Heart left ventricle (tissue), 16 donors: ENCODE results near the gene ACP6. TPM values are rescaled to one million over a fixed set of nuclear protein-coding genes. Genes with fewer than 3 reads are reported as not detected.

Experiments
- ATAC-seq, 4 donors: fragments of 200-7000 bp; cut with Tn5 transposase; one replicate each; pipeline ENCODE4 v1.9.1; 2020 to 2022; ENCODE audit warnings: moderate library complexity in 4 of 4, mild to moderate bottlenecking in 3 of 4, moderate number of reproducible peaks in 1 of 4
- DNase-seq, 5 donors: peaks; one replicate each; pipeline ENCODE4 v3.0.0-alpha.2; 2020
- H3K27ac ChIP-seq, 12 donors: fragments of 200-600 bp; sonication (generic) in 4 of 12; one replicate each; pipeline versions ENCODE4 v1.5.0 to v1.8.0; 2016 to 2022; ENCODE audit warnings: mild to moderate bottlenecking in 2 of 12
- H3K27me3 ChIP-seq, 9 donors: fragments of 200-600 bp; sonication (generic) in 2 of 9; one replicate each; pipeline versions ENCODE4 v1.5.1 to v1.8.0; 2016 to 2022; ENCODE audit warnings: mild to moderate bottlenecking in 3 of 9
- H3K36me3 ChIP-seq, 9 donors: fragments of 200-600 bp; sonication (generic) in 2 of 9; one replicate each; pipeline versions ENCODE4 v1.5.0 to v1.8.0; 2018 to 2022; ENCODE audit warnings: mild to moderate bottlenecking in 2 of 9
- H3K4me1 ChIP-seq, 12 donors: fragments of 200-600 bp; sonication (generic) in 4 of 12; one replicate each; pipeline versions ENCODE4 v1.5.0 to v1.8.0; 2016 to 2022; ENCODE audit warnings: mild to moderate bottlenecking in 3 of 12
- H3K4me3 ChIP-seq, 12 donors: fragments of 200-600 bp; sonication (generic) in 4 of 12; one replicate each; pipeline versions ENCODE4 v1.5.0 to v1.8.0; 2017 to 2022; ENCODE audit warnings: mild to moderate bottlenecking in 9 of 12, moderate library complexity in 4 of 12
- H3K9me3 ChIP-seq, 12 donors: fragments of 200-600 bp; sonication (generic) in 4 of 12; one replicate each; pipeline versions ENCODE4 v1.5.0 to v1.8.0; 2016 to 2022; ENCODE audit warnings: mild to moderate bottlenecking in 1 of 12
- POLR2A ChIP-seq, 2 donors: fragments of 450-650 bp; IDR thresholded peaks; one replicate each; pipeline ENCODE4 v1.6.1; 2017; ENCODE audit warnings: antibody characterized with exemption in 2 of 2, mild to moderate bottlenecking in 2 of 2, moderate library complexity in 2 of 2
- WGBS, 4 donors: extraction: QIAGEN DNeasy Blood & Tissue Kit in 2 of 4; methylation state at CpG; one replicate each; pipeline versions ENCODE4 v1.1.5 to v1.1.7; 2013 to 2018; 5-methylcytosine and 5-hydroxymethylcytosine counted together
- intact Hi-C, 10 donors: fragments of 100-400 bp; cut with DNase I; formaldehyde crosslinking; loops; one replicate each; pipeline versions ENCODE4 v1.11.1 to v1.14.2; 2022
- polyA plus RNA-seq, 2 donors: library from polyadenylated mRNA; stranded (reverse); fragments of 200-250 nt; gene quantifications; one replicate each; pipeline ENCODE4 v1.2.3, GENCODE V29; 2013
- total RNA-seq, 9 donors: library from RNA; depleted of rRNA in 2 of 9; stranded (reverse); fragments of >200 nt in 2 of 9; fragmentation: NEBNext Ultra II Directional in 3 of 9; extraction: Animal tissue kit (Norgen Biotek cat#: 25700) in 3 of 9; gene quantifications; one replicate each; pipeline versions ENCODE4 v1.1.0 to v1.2.4, GENCODE V29; 2016 to 2023
- TF ChIP-seq, protein P1 (sequence below), 12 donors: fragments of 200-600 bp; sonication (generic) in 4 of 12; IDR thresholded peaks; one replicate each; pipeline versions ENCODE4 v1.5.0 to v1.8.0; 2018 to 2022; ENCODE audit warnings: antibody characterized with exemption in 12 of 12, mild to moderate bottlenecking in 5 of 12
- donor health status: ischemic (EF 13 %, LVEDD 7.1; RV severe dilation, severe dysfunction).
- donor health status: healthy with polysubstance abuse.
- donor health status: DM: no; HTN: yes; CAD: no.
- donor health status: DM: no; HTN: no; CAD: no.
- donor health status: ischemic (EF 25% LVEDD 6.9; RV normal size, moderate dysfunction).
- donor health status: ischemic (EF 25% LVEDD 5.7; RV mildly dilated, moderate dysfunction).
- donor health status: healthy.
- donor health status: DM: yes; HTN: yes; CAD: no.
- donor health status: ischemic (EF 35%, LVEDD 5.7; RV mildly dilated, moderate dysfunction).
- donor health status: nonischemic (EF 11% LVEDD 7.7; RV severe dilation, severe dysfunction).
- donor health status: DM: yes; HTN: yes; CAD: no.
- donor health status: PGD.
- donor health status: ischemic (EF 29% LVEDD 5.4; RV normal size, mild dysfunction).
- donor health status: nonischemic (EF 23%, LVEDD 6.1; RV moderate dilation, normal function).

Gene ACP6
- total and polyA plus RNA-seq, 11 donors = 4.0 to 27.8 (median 13.6) TPM

DNA sequence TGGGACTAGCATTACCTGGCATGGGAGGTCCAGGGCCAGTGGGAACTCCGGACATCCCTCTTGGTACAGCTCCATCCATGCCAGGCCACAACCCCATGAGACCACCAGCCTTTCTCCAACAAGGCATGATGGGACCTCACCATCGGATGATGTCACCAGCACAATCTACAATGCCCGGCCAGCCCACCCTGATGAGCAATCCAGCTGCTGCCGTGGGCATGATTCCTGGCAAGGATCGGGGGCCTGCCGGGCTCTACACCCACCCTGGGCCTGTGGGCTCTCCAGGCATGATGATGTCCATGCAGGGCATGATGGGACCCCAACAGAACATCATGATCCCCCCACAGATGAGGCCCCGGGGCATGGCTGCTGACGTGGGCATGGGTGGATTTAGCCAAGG, 45.8 kb downstream of the ACP6 start:
- intact Hi-C loops = no loop called here
- 92 to 93% (median 92%) methylated on average over 2 to 8 of the region's 8 CpGs for WGBS, 4 donors
- peak in 1 of 4 donors; percentile 9 for ATAC-seq

DNA sequence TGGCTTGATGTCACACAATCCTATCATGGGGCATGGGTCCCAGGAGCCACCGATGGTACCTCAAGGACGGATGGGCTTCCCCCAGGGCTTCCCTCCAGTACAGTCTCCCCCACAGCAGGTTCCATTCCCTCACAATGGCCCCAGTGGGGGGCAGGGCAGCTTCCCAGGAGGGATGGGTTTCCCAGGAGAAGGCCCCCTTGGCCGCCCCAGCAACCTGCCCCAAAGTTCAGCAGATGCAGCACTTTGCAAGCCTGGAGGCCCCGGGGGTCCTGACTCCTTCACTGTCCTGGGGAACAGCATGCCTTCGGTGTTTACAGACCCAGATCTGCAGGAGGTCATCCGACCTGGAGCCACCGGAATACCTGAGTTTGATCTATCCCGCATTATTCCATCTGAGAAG, 46.3 kb downstream of the ACP6 start:
- H3K36me3 ChIP-seq = peaks cover 0 to 63% (median 46%) of the 10 kb centered on the region in 9 donors
- WGBS, 4 donors = 88 to 93% (median 92%) methylated on average over 5 to 8 of the region's 8 CpGs

More for the DNA sequence above, 45.8 kb downstream of the ACP6 start:
- Histone ChIP-seq H3K27me3 (no peaks in the 10 kb centered on the region), H3K4me1 (peaks cover 0 to 24% (median 0%) of the 10 kb centered on the region in 12 donors), H3K4me3 (no peak overlapping the region), H3K36me3 (peaks cover 0 to 58% (median 40%) of the 10 kb centered on the region in 9 donors), H3K9me3 (no peaks in the 10 kb centered on the region), H3K27ac (no peak overlapping the region)
- no peak for TF ChIP-seq POLR2A (IDR thresholded peaks at IDR 0.05)
- TF ChIP-seq, protein P1, sequence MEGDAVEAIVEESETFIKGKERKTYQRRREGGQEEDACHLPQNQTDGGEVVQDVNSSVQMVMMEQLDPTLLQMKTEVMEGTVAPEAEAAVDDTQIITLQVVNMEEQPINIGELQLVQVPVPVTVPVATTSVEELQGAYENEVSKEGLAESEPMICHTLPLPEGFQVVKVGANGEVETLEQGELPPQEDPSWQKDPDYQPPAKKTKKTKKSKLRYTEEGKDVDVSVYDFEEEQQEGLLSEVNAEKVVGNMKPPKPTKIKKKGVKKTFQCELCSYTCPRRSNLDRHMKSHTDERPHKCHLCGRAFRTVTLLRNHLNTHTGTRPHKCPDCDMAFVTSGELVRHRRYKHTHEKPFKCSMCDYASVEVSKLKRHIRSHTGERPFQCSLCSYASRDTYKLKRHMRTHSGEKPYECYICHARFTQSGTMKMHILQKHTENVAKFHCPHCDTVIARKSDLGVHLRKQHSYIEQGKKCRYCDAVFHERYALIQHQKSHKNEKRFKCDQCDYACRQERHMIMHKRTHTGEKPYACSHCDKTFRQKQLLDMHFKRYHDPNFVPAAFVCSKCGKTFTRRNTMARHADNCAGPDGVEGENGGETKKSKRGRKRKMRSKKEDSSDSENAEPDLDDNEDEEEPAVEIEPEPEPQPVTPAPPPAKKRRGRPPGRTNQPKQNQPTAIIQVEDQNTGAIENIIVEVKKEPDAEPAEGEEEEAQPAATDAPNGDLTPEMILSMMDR (IDR thresholded peaks at IDR 0.05) = no peak
- DNase-seq = no peak

GRCh38 chr1:147622731-147623130, 47.6 kb downstream of the ACP6 start:
- ATAC-seq = no peak
- intact Hi-C loops = no loop called here
- Histone ChIP-seq H3K27ac (no peak overlapping the region), H3K27me3 (no peaks in the 10 kb centered on the region), H3K4me3 (no peak overlapping the region), H3K9me3 (no peaks in the 10 kb centered on the region), H3K36me3 (peaks cover 0 to 76% (median 58%) of the 10 kb centered on the region in 9 donors), H3K4me1 (peaks cover 0 to 13% (median 0%) of the 10 kb centered on the region in 12 donors)
- WGBS, 4 donors = 86 to 90% (median 87%) methylated on average over 2 of the region's 2 CpGs
- TF ChIP-seq, protein P1 (IDR thresholded peaks at IDR 0.05) = no peak
- TF ChIP-seq POLR2A (IDR thresholded peaks at IDR 0.05) = no peak
- DNase-seq = no peak

More for the DNA sequence above, 46.3 kb downstream of the ACP6 start:
- intact Hi-C loops = no loop called here
- Histone ChIP-seq H3K27ac (no peak overlapping the region), H3K9me3 (no peaks in the 10 kb centered on the region), H3K4me3 (no peak overlapping the region), H3K4me1 (peaks cover 0 to 24% (median 0%) of the 10 kb centered on the region in 12 donors), H3K27me3 (no peaks in the 10 kb centered on the region)
- DNase-seq (no peak), ATAC-seq (peak in 1 of 4 donors; percentile 9)
- TF ChIP-seq, protein P1 (IDR thresholded peaks at IDR 0.05) = no peak
- TF ChIP-seq POLR2A (IDR thresholded peaks at IDR 0.05) = no peak

- H3K27me3 ChIP-seq = no peaks in the 10 kb centered on the region
- peaks cover 0 to 6% (median 0%) of the 10 kb centered on the region in 12 donors for H3K4me1 ChIP-seq
- WGBS, 4 donors = 67 to 87% (median 70%) methylated on average over 6 to 12 of the region's 12 CpGs
- H3K27ac ChIP-seq = no peak overlapping the region
- no peak for DNase-seq
- H3K4me3 ChIP-seq = no peak overlapping the region
- peaks cover 0 to 94% (median 78%) of the 10 kb centered on the region in 9 donors for H3K36me3 ChIP-seq
- peak in 1 of 4 donors; percentile 24 for ATAC-seq
- TF ChIP-seq POLR2A (IDR thresholded peaks at IDR 0.05) = no peak
- TF ChIP-seq, protein P1 (IDR thresholded peaks at IDR 0.05) = no peak
- H3K9me3 ChIP-seq = no peaks in the 10 kb centered on the region
- intact Hi-C loops = no loop called here
Observed at GRCh38 chr1:147620543-147620942, 49.8 kb downstream of the ACP6 start.
